Suppressor macrophage treated with lipopolysaccharide for 4 hours (primary cell): ENCODE results near the gene PROK2.

Source experiments
- DNase-seq: peaks from one replicate; pipeline ENCODE4 v3.0.0-alpha.2; 2020

PROK2 gene

GRCh38 chr3:71784914-71785531 is at the start of gene PROK2:
TSS of gene PROK2 (minus strand) at chr3:71785148. CDS start at chr3:71785052, 96 bp downstream.
- DNase-seq = peak; percentile 33

- no peak for DNase-seq
Observed at GRCh38 chr3:71831599-71831998, 46.7 kb upstream of the PROK2 start.

DNA sequence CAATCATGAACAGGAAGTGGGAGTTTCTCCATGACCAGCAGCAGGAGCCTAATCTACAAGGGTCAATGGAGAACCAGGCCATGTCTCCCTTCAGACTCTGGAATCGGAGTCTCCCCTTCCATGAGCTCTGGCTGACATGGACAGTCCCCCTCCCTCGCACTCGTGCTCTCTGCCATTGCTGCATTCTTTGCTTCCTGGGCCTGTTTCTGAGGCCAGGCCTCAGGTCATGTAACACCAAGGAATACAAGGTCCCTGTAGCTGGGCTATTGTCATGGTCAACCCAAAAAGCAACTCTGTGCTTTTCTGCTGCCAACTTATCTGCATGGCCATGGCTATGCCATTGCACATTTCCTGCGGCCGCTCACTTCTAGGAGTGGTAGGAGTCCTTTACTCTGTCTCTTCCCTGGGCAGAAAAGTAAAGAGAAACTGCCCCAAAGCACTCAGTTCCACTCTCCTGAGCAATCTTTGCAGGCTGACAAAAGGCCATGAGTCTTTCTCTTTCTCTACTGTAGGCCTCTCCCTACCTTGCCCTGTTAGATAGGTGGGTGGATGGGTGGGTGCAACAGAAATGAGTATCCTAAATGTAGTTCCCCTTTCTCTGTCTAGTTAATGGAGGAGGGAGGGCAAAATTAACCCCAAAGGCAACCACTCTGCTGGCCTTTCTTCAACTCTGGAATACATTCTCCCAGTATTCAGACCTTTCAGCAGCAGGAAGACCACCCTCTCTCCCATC is 40.8 kb upstream of the PROK2 start:
- DNase-seq = peak; percentile 19

GRCh38 chr3:71821116-71821515 is 36.2 kb upstream of the PROK2 start:
- no peak for DNase-seq

GRCh38 chr3:71817262-71817661 is 32.3 kb upstream of the PROK2 start:
- DNase-seq = no peak

DNA sequence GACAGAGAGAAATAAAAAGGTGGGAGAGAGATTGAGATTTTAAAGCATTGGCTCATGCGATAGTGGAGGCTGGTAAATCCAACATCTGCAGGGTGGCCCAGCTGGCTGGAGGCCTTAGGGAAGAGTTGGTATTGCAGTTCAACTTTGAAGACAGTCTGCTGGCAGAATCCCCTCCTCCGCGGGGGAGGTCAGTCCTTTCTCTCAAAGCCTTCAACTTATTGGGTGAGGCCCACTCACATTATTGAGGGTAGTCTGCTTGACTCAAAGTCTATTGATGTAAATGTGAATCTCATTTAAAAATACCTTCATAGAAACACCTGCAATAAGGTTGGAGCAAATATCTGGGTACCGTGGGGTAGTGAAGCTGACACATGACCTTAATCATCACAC is 31.8 kb upstream of the PROK2 start:
- no peak for DNase-seq

GRCh38 chr3:71815340-71816067 is 30.6 kb upstream of the PROK2 start:
- no peak for DNase-seq

DNA sequence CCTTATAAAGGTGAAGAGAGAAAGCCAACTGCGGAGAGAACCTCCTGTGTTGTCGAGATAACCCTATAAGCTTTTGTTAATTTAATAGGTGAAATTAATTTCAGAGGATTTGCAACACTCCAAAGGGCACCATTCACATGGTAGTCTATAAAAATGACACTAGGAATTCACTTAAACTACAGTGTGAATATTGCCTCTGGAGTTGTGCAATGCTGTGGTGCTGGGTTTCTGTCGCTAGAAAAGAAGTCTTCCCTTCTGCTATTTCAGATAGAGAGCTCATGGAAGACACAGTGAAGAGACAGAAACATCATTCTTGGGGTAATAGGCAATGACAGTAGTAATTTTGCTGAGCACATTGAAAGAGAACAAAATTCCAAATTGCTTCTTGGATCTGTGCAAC is 28.8 kb upstream of the PROK2 start:
- DNase-seq = no peak

DNA sequence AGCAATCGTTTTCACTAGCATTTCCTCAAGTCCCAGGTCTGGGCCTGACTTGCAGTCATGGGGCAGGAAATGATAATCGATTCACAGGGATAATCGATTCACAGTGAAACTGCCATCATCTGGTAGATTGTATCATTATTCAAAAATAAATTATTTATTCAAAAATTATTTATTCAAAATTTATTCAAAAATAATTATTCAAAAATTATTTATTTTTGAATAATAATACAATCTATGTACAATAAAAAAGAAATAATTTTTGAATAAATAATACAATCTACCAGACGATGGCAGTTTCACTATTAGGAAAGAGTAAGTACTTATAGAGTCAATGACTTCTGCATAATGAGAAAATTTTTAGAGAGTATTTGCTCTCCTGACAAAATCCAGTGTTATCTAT is 28.1 kb upstream of the PROK2 start:
- DNase-seq = no peak

- no peak for DNase-seq
Observed at GRCh38 chr3:71810056-71810455, 25.1 kb upstream of the PROK2 start.

DNA sequence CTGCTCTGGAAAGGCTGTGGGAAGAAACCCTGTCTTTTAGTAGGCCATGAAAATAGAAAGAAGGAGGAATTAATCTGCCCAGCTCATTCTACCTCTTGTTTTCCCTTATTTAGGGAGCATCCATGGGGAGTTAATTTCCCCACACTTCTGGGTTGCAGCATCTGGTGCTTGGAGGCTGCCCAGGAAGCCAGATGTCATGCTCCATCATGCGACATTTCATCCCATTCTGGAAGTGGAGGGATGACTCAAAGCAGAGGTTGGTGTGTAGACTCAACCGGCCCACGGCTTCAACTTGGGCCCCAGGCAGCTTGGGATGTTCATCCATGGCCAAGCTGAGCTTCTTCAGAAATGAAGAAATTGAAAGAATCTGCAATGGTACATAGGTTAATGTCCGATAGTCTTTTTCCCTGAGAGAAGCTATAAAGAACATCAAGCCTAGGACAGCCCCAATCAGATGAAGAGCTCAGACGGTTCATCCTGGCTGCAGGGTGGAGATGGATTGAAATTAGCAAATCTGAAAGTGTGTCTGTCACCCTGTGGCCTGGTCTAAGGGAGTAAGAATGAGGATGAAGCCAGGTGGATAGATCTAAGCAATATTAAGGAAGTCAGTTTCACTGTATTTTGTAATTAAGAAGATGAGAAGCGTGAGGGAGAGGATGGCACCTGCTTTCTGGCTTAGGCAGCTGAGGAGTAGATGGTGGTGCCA is 24.5 kb upstream of the PROK2 start:
- no peak for DNase-seq

DNA sequence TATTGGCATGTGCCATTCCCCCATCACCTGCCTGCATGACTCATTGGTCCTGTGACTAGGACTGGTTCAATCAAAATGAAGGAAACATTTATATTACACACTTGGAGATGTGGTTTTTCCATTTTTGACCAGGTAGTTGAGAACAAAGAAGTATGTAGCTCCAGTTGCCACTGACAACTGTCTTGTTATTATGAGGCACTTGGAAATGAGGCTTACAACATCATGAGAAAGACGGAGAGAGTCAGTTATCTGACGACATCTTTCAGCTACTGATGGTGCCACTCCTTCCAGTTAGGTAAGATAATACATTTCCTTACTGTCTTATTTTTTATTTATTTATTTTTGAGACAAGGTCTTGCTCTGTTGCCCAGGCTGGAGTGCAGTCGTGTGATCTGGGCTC is 21.8 kb upstream of the PROK2 start:
- DNase-seq = no peak

GRCh38 chr3:71805691-71806090 is 20.7 kb upstream of the PROK2 start:
- DNase-seq = no peak

- peak; percentile 13 for DNase-seq
Observed at GRCh38 chr3:71805199-71805598, 20.3 kb upstream of the PROK2 start.

DNA sequence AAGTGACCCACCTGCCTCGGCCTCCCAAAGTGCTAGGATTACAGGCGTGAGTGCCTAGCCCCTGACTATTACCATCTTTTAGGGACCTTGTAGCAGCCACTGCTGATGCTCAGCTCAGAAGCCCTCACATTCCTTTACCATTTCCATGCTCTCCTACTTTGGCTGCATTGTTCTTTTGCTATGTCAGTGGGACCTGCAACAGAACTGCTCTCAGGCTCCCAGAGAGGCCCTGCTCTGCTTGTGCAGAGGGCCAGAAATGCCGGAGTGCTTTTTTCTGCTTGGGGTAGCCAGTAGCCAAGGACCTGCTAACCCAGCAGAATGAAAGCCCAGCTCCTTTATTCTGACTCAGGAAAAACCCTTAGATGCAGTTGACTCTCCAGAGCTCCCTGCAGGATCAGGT is 18.3 kb upstream of the PROK2 start:
- DNase-seq = no peak

DNA sequence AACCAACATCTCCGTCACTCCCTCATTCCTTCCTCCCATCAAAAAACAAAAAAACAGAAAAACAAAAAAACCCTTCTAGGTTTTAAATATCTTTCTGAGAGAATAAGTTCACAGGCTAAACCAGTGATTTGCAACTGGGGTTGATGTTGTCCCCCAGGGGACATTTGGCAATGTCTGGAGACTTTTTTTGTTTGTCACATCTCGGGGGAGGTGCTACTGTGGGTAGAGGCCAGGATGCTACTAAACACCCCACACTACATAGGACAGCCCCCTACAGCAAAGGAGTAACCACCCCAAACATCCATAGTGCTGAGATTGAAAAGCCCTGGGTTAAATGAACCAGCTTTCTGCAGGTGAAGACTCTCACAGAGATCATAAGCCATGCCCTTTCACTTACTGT is 17.0 kb upstream of the PROK2 start:
- DNase-seq = no peak

GRCh38 chr3:71800023-71800422 is 15.1 kb upstream of the PROK2 start:
- no peak for DNase-seq

DNA sequence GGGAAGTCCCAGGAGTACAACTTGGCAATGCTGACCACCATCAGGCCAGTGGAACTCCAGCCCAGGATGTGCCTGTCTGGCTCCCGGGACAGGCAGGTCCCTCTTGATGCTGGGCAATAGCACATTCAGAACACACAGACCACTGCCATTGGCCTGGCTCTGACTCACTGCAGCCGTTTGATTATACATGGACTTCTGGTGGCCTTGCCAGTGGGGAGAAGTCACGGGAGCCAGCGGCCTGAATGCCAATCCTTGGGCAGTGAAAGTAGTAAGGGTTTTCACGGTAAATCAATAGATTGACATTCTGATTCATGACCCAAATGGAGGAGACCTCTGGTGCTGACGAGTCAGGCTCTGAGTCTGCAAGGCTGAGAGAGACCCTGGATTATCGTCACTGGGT is 12.5 kb upstream of the PROK2 start:
- DNase-seq = no peak

DNA sequence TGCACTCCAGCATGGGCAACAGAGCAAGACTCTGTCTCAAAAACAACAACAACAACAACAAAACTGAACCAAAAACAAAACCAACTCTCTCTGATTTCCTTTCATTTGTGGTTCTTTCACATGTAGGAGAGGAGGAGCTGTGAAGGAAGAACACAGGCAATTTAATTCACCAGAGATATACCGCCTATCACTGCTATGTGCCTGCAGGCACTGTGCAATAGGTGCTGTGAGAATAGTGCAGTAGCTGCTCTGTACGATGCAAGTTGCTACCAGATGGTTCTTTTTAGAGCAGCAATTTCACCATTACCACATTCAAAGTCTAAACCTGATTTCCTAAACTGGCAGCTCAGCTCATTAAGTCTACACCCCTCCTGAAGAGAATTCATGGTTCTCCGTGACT is 11.3 kb upstream of the PROK2 start:
- no peak for DNase-seq

GRCh38 chr3:71791634-71792033 is 6.7 kb upstream of the PROK2 start:
- no peak for DNase-seq

DNA sequence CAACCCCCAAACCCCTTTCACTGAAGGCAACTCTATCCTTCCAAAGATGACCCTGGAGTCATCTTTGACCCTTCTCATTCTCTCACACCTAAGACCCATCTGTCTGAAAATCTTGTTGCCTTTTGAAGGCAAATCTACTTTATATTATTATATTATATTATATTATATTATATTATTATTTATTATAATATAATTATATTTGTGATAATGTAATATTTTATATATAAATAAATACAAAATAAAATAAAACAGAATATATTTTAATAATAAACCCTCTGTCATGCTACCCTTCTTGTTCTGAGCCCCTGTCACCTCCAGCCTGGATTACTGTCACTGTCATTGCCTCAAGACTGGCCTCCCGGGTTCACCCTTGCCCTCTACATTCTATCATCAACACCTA is 5.0 kb upstream of the PROK2 start:
- DNase-seq = no peak

GRCh38 chr3:71787851-71788405 is 3.0 kb upstream of the PROK2 start:
- no peak for DNase-seq

DNA sequence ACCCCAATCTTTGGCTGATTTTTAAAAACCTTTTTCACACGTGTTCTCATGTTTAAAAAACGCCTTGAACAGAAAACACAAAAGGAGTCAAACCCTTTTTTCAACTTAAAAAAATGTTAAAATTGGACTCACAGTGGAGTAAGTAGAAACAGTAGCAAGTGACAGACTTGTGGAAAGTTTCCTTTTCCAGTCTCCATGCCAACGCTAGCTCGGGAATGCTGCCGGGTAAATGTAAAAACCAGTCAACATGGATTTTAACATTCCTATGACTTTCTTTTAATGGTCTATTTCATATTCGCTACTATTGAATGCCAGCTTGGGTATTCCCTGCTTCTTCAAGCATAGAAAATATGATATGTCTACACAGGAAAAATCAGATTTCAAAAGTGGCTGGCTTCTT is 1.6 kb upstream of the PROK2 start:
- DNase-seq = no peak
